IMR-90 (cell line): ENCODE measurements around the gene RNASEH2B. TPM values are rescaled to one million over a fixed set of nuclear protein-coding genes. Genes with fewer than 3 reads are reported as not detected.

Source experiments
- ATAC-seq: fragments of 200-7000 bp; cut with Tn5 transposase; 2 replicates; pipeline ENCODE4 v1.9.1; 2020; ENCODE audit warnings: low read depth, mild to moderate bottlenecking, moderate library complexity
- BruUV-seq: library from RNA; stranded (reverse); fragments of 400-500 nt; replicated peaks from 2 replicates; lab custom pipeline; 2021; lab: Mats Ljungman, UMichigan
- CTCF ChIA-PET: fragments of 300-600 bp; formaldehyde crosslinking; extraction: SDS; loops from one replicate; lab custom pipeline; 2021; ENCODE audit warnings: antibody characterized with exemption; lab: Yijun Ruan, JAX
- POLR2A ChIA-PET: fragments of 300-600 bp; sonication (Branson Sonifier 250); formaldehyde crosslinking; loops from one replicate; lab custom pipeline; 2022; ENCODE audit warnings: antibody characterized with exemption; ENCODE audit not compliant: unreplicated experiment; lab: Charles Lee
- DNase-seq: peaks from one replicate; pipeline ENCODE4 v3.0.0; 2013
- H2AFZ ChIP-seq: replicated peaks from 2 replicates; pipeline ENCODE3; 2013; ENCODE audit warnings: low read length, mild to moderate bottlenecking; ENCODE audit not compliant: poor library complexity
- H2AK5ac ChIP-seq: 2 replicates; pipeline ENCODE4 v1.6.1; 2013; ENCODE audit warnings: low read depth, low read length, inconsistent platforms
- H2AK9ac ChIP-seq: replicated peaks from 2 replicates; pipeline ENCODE3; 2013; ENCODE audit warnings: mild to moderate bottlenecking, low read depth, low read length, moderate library complexity; ENCODE audit not compliant: poor library complexity
- H2BK120ac ChIP-seq: 2 replicates; pipeline ENCODE4 v1.6.1; 2013; ENCODE audit warnings: low read depth, low read length, inconsistent platforms
- H2BK15ac ChIP-seq: 3 replicates; pipeline ENCODE4 v1.6.1; 2013; ENCODE audit warnings: low read depth, low read length, inconsistent platforms
- H2BK20ac ChIP-seq: 2 replicates; pipeline ENCODE4 v1.6.1; 2013; ENCODE audit warnings: low read depth, mild to moderate bottlenecking, inconsistent platforms, low read length, moderate library complexity
- H2BK5ac ChIP-seq: 2 replicates; pipeline ENCODE4 v1.6.1; 2013; ENCODE audit warnings: mild to moderate bottlenecking, low read depth, low read length, inconsistent platforms; ENCODE audit not compliant: poor library complexity, severe bottlenecking
- H3K14ac ChIP-seq: replicated peaks from 2 replicates; pipeline ENCODE4 v1.6.1; 2013; ENCODE audit warnings: low read depth, low read length, inconsistent platforms
- H3K18ac ChIP-seq: 2 replicates; pipeline ENCODE4 v1.6.1; 2013; ENCODE audit warnings: low read depth, low read length, control low read depth
- H3K23ac ChIP-seq: 2 replicates; pipeline ENCODE4 v1.6.1; 2013; ENCODE audit warnings: low read depth, low read length, inconsistent platforms
- H3K27ac ChIP-seq: 2 replicates; pipeline ENCODE4 v1.5.1; 2013; ENCODE audit warnings: mild to moderate bottlenecking, control low read depth, low read length; ENCODE audit not compliant: insufficient read depth
- H3K27me3 ChIP-seq: 2 replicates; pipeline ENCODE4 v1.6.1; 2013; ENCODE audit warnings: low read length; ENCODE audit not compliant: control insufficient read depth, insufficient read depth
- H3K36me3 ChIP-seq: 2 replicates; pipeline ENCODE4 v1.6.1; 2013; ENCODE audit warnings: low read length, mixed read lengths; ENCODE audit not compliant: control insufficient read depth, insufficient read depth
- H3K4ac ChIP-seq: 2 replicates; pipeline ENCODE4 v1.6.1; 2013; ENCODE audit warnings: low read depth, low read length, inconsistent platforms
- H3K4me1 ChIP-seq: 2 replicates; pipeline ENCODE4 v1.6.1; 2013; ENCODE audit warnings: low read length, mixed read lengths; ENCODE audit not compliant: control insufficient read depth, insufficient read depth
- H3K4me2 ChIP-seq: 2 replicates; pipeline ENCODE4 v1.6.1; 2013; ENCODE audit warnings: low read depth, mild to moderate bottlenecking, control low read depth, low read length, moderate library complexity
- H3K4me3 ChIP-seq: 2 replicates; pipeline ENCODE4 v1.5.1; 2013; ENCODE audit warnings: low read depth, mild to moderate bottlenecking, control low read depth, low read length, moderate library complexity; ENCODE audit not compliant: insufficient read depth
- H3K56ac ChIP-seq: 2 replicates; pipeline ENCODE4 v1.6.1; 2013; ENCODE audit warnings: low read length, inconsistent platforms; ENCODE audit not compliant: insufficient read depth; ENCODE audit errors: extremely low read depth
- H3K79me1 ChIP-seq, 2 experiments: 2 replicates each; pipeline ENCODE4 v1.6.1; 2013; ENCODE audit warnings: low read length in 2 of 2, inconsistent platforms in 1 of 2, low read depth in 1 of 2
- H3K9ac ChIP-seq: 2 replicates; pipeline ENCODE4 v1.6.1; 2013; ENCODE audit warnings: low read depth, low read length, control low read depth
- H3K9me1 ChIP-seq: 2 replicates; pipeline ENCODE4 v1.6.1; 2013; ENCODE audit warnings: low read length, inconsistent platforms; ENCODE audit not compliant: insufficient read depth
- H3K9me3 ChIP-seq: 2 replicates; pipeline ENCODE4 v1.6.1; 2013; ENCODE audit warnings: low read length; ENCODE audit not compliant: control insufficient read depth, insufficient read depth
- H4K20me1 ChIP-seq: 2 replicates; pipeline ENCODE4 v1.6.1; 2013; ENCODE audit warnings: low read length, inconsistent platforms; ENCODE audit not compliant: insufficient read depth
- H4K5ac ChIP-seq: 2 replicates; pipeline ENCODE4 v1.6.1; 2013; ENCODE audit warnings: mild to moderate bottlenecking, low read depth, low read length, control low read depth
- H4K8ac ChIP-seq, 2 experiments: 2 replicates each; pipeline ENCODE4 v1.6.1; 2013; ENCODE audit warnings: low read depth in 2 of 2, low read length in 2 of 2, control low read depth in 1 of 2, inconsistent platforms in 1 of 2
- H4K91ac ChIP-seq: 2 replicates; pipeline ENCODE4 v1.6.1; 2013; ENCODE audit warnings: low read depth, low read length, inconsistent platforms; ENCODE audit not compliant: insufficient read depth
- CEBPB ChIP-seq: IDR thresholded peaks from 2 replicates; pipeline ENCODE4 v1.6.1; 2012; ENCODE audit warnings: low read depth, low read length, improper control_type of control experiment
- CHD1 ChIP-seq: IDR thresholded peaks from 2 replicates; pipeline ENCODE4 v1.6.1; 2012; ENCODE audit warnings: low read depth, low read length, improper control_type of control experiment
- CTCF ChIP-seq: conservative IDR thresholded peaks from 2 replicates; pipeline ENCODE4 v1.5.1; 2012; ENCODE audit warnings: mild to moderate bottlenecking, low read depth, low read length, improper control_type of control experiment
- ELK1 ChIP-seq: fragments of 150-350 bp; IDR thresholded peaks from 2 replicates; pipeline ENCODE4 v1.6.1; 2016; ENCODE audit warnings: low read depth, mild to moderate bottlenecking, low read length, moderate library complexity, borderline replicate concordance
- FOS ChIP-seq: fragments of 150-350 bp; IDR thresholded peaks from 2 replicates; pipeline ENCODE4 v1.6.1; 2016; ENCODE audit warnings: low read depth, low read length
- MXI1 ChIP-seq: IDR thresholded peaks from 2 replicates; pipeline ENCODE4 v1.6.1; 2012; ENCODE audit warnings: low read depth, mild to moderate bottlenecking, low read length, moderate library complexity, borderline replicate concordance
- NFE2L2 ChIP-seq: fragments of 150-350 bp; IDR thresholded peaks from 2 replicates; pipeline ENCODE4 v1.6.1; 2016; ENCODE audit warnings: low read depth, mild to moderate bottlenecking, low read length
- POLR2A ChIP-seq: IDR thresholded peaks from 2 replicates; pipeline ENCODE4 v1.6.1; 2012; ENCODE audit warnings: mild to moderate bottlenecking, low read depth, low read length
- RAD21 ChIP-seq: IDR thresholded peaks from 2 replicates; pipeline ENCODE4 v1.6.1; 2012; ENCODE audit warnings: low read length, improper control_type of control experiment
- RCOR1 ChIP-seq: IDR thresholded peaks from 2 replicates; pipeline ENCODE4 v1.6.1; 2012; ENCODE audit warnings: mild to moderate bottlenecking, low read length, improper control_type of control experiment; ENCODE audit not compliant: insufficient replicate concordance
- RFX5 ChIP-seq: IDR thresholded peaks from 2 replicates; pipeline ENCODE4 v1.8.0; 2012; ENCODE audit warnings: low read depth, mild to moderate bottlenecking, low read length, moderate library complexity
- WGBS, 2 experiments: methylation state at CpG; one replicate each; pipeline versions ENCODE4 v1.1.5 to v1.1.7; 2013; ENCODE audit warnings: missing lambda C conversion rate in 2 of 2; ENCODE audit not compliant: insufficient read length in 1 of 2; ENCODE audit errors: extremely low coverage in 2 of 2; 5-methylcytosine and 5-hydroxymethylcytosine counted together
- dilution Hi-C: fragments of 300-500 bp; cut with HindIII; formaldehyde crosslinking; loops from one replicate; pipeline ENCODE4 v1.14.3; 2018; ENCODE audit warnings: low sequenced_read_pairs; ENCODE audit not compliant: unreplicated experiment
- in situ Hi-C: fragments of 300-500 bp; cut with MboI; formaldehyde crosslinking; loops from 3 replicates; pipeline ENCODE4 v1.14.3; 2019; ENCODE audit warnings: low sequenced_read_pairs, inconsistent platforms, mixed read lengths
- intact Hi-C: fragments of 100-400 bp; cut with micrococcal nuclease; formaldehyde crosslinking; loops from 2 replicates; pipeline ENCODE4 v1.10.0; 2022
- polyA plus RNA-seq, 3 experiments: library from polyadenylated mRNA; depleted of rRNA; stranded (reverse); fragments of >200 nt; gene quantifications; 2 replicates each; pipeline ENCODE4 v1.2.3, GENCODE V29; 2012; ENCODE audit warnings: low replicate concordance in 1 of 3
- total RNA-seq: library from RNA; depleted of rRNA; stranded (reverse); fragments of >200 nt; gene quantifications from 2 replicates; pipeline ENCODE4 v1.2.3, GENCODE V29; 2012
- TF ChIP-seq, protein P1 (sequence below): fragments of 150-350 bp; IDR thresholded peaks from 2 replicates; pipeline ENCODE4 v1.6.1; 2017; ENCODE audit warnings: mild to moderate bottlenecking, antibody characterized with exemption, low read length, low read depth

Gene RNASEH2B
- total and polyA plus RNA-seq, 2 of the 4 experiments (the other 2 are of a cell fraction): 11.2 to 14.2 TPM

GRCh38 chr13:50905256-50905655 lies 4.3 kb upstream of the RNASEH2B start:
- H3K27ac ChIP-seq: no peak overlapping the region
- ATAC-seq (no peak), DNase-seq (no peak)
- H2BK5ac ChIP-seq: no peak overlapping the region
- ChIA-PET CTCF (no interaction called here), POLR2A (no interaction called here)
- TF ChIP-seq, protein P1, sequence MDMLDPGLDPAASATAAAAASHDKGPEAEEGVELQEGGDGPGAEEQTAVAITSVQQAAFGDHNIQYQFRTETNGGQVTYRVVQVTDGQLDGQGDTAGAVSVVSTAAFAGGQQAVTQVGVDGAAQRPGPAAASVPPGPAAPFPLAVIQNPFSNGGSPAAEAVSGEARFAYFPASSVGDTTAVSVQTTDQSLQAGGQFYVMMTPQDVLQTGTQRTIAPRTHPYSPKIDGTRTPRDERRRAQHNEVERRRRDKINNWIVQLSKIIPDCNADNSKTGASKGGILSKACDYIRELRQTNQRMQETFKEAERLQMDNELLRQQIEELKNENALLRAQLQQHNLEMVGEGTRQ: no peak
- TF ChIP-seq RFX5 (no peak), POLR2A (no peak), CHD1 (no peak), FOS (no peak), CEBPB (no peak), CTCF (no peak), MXI1 (no peak), NFE2L2 (no peak), RAD21 (no peak), ELK1 (no peak), RCOR1 (no peak)
- no peak overlapping the region for H4K5ac ChIP-seq
- no peak overlapping the region for H3K18ac ChIP-seq
- H3K4ac ChIP-seq: no peak overlapping the region
- no peaks in the 10 kb centered on the region for H4K20me1 ChIP-seq
- no peaks in the 10 kb centered on the region for H3K36me3 ChIP-seq
- H4K91ac ChIP-seq: no peak overlapping the region
- H2AK9ac ChIP-seq: no peak overlapping the region
- no peak overlapping the region for H2AFZ ChIP-seq
- no peak overlapping the region for H3K23ac ChIP-seq
- H3K14ac ChIP-seq: no peak overlapping the region
- BruUV-seq: no TSS peak
- no peak overlapping the region for H2BK20ac ChIP-seq
- no peak overlapping the region for H3K9ac ChIP-seq
- no peak overlapping the region for H3K4me3 ChIP-seq
- H3K9me3 ChIP-seq: no peaks in the 10 kb centered on the region
- no CpG with 5 or more reads among the region's 4 CpGs for WGBS, 2 experiments
- H4K8ac ChIP-seq: no peak overlapping the region
- dilution Hi-C loops: no loop called here
- peaks cover 1 to 2% of the 10 kb centered on the region in 2 experiments; a peak in 2 of 4 replicates for H3K79me1 ChIP-seq
- intact Hi-C loops: no loop called here
- H3K56ac ChIP-seq: no peak overlapping the region; the same call in 1 of the 2 replicates
- H3K9me1 ChIP-seq: no peaks in the 10 kb centered on the region
- H2BK120ac ChIP-seq: no peak overlapping the region
- no peaks in the 10 kb centered on the region for H3K4me1 ChIP-seq
- peaks cover 2% of the 10 kb centered on the region; the same call in 1 of the 2 replicates for H3K27me3 ChIP-seq
- in situ Hi-C loops: loop anchor here (10.0 to 25.0 kb wide), 4 partner anchors 60 to 1243 kb away; partner anchors contain the start of gene TRIM13
- H2AK5ac ChIP-seq: no peak overlapping the region
- no peak overlapping the region for H3K4me2 ChIP-seq
- no peak overlapping the region for H2BK15ac ChIP-seq
